ENCODE measurements around the gene BCAS3. TPM values are rescaled to one million over a fixed set of nuclear protein-coding genes. Genes with fewer than 3 reads are reported as not detected.

Gene BCAS3
- total RNA-seq, 1 donor from 2014 or later, result 15.2 TPM

- H3K4me3 ChIP-seq (ENCODE audit: low read depth, low read length), result no peak overlapping the region
- DNase-seq (ENCODE audit: low read depth), result no peak
- TF ChIP-seq, protein P1, sequence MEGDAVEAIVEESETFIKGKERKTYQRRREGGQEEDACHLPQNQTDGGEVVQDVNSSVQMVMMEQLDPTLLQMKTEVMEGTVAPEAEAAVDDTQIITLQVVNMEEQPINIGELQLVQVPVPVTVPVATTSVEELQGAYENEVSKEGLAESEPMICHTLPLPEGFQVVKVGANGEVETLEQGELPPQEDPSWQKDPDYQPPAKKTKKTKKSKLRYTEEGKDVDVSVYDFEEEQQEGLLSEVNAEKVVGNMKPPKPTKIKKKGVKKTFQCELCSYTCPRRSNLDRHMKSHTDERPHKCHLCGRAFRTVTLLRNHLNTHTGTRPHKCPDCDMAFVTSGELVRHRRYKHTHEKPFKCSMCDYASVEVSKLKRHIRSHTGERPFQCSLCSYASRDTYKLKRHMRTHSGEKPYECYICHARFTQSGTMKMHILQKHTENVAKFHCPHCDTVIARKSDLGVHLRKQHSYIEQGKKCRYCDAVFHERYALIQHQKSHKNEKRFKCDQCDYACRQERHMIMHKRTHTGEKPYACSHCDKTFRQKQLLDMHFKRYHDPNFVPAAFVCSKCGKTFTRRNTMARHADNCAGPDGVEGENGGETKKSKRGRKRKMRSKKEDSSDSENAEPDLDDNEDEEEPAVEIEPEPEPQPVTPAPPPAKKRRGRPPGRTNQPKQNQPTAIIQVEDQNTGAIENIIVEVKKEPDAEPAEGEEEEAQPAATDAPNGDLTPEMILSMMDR (conservative IDR thresholded peaks at IDR 0.05; ENCODE audit: low read depth, low read length), result no peak
Observed at GRCh38 chr17:61135782-61136181, 458.1 kb downstream of the BCAS3 start.

DNA sequence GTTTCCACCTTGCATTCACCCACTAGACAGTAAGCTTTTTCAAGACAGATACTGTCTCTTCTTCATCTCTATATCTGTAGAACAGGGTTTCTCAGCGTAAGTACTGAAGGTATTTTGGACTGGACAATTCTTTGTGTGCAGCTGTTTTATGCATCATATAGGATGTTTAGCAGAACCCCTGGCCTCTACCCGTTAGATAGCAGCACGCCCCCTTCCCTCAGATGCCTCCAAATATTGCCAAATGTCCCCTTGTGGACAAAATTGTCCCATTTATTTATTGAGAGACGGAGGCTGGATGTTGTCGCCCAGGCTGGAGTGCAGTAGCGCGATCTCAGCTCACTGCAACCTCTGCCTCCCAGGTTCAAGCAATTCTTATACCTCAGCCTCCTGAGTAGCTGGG lies 458.6 kb downstream of the BCAS3 start:
- TF ChIP-seq, protein P1 (conservative IDR thresholded peaks at IDR 0.05; ENCODE audit: low read depth, low read length), result no peak
- no peak overlapping the region for H3K4me3 ChIP-seq (ENCODE audit: low read depth, low read length)

DNA sequence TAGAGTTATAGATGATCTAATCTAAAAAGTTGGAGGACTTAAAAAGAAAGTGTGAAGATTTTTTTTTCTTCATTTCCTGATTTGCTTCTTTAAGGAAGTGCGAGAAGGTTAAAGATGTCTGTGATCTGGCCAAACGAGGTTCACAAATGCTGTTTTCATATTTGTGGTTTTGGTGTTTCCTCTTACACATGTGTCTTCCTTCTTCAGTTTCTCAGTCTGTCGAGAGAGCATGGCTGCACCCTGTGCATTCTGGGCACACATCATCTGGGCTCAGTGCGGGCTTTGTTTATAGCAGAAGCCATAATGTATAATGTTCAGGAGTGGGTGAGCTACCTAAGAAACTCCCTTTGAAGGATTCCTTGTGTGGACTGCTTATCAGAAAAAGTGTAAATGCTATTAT lies 461.6 kb downstream of the BCAS3 start:
- TF ChIP-seq, protein P1 (conservative IDR thresholded peaks at IDR 0.05; ENCODE audit: low read depth, low read length), result no peak
- no peak for DNase-seq (ENCODE audit: low read depth)
- H3K4me3 ChIP-seq (ENCODE audit: low read depth, low read length), result no peak overlapping the region

More for the DNA sequence above, 458.6 kb downstream of the BCAS3 start:
- no peak for DNase-seq (ENCODE audit: low read depth)

DNA sequence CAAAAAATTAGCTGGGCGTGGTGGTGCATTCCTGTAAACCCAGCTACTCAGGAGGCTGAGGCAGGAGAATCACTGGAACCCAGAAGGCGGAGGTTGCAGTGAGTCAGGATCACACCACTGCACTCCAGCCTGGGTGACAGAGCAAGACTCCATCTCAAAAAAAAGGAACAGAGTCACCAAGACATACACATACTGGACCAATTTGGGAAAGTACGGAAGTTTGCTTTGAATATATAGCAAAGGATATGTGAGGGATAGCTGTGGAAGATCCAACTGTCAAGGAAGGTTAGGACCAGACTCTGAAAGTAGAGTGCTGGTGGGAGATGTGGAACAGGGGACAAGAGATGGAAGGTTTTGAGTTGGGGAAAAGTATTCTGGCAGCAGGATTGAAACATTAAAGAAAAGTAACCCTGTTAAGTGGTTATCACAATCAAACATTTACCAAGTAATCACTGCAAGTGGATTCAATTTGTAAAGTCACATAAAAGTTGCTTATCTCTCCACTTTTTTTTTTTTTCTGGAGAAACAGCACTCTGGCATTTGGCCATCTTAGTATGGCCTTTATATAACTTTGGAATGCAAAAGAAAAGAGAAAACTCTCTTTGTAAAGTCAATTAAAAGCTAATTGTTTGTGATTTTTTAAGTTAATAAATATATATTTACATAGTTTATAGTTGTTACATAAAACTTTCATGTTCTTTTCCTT lies 462.6 kb downstream of the BCAS3 start:
- TF ChIP-seq, protein P1 (conservative IDR thresholded peaks at IDR 0.05; ENCODE audit: low read depth, low read length), result no peak
- H3K4me3 ChIP-seq (ENCODE audit: low read depth, low read length), result no peak overlapping the region
- no peak for DNase-seq (ENCODE audit: low read depth)

- DNase-seq (ENCODE audit: low read depth), result no peak
- no peak overlapping the region for H3K4me3 ChIP-seq (ENCODE audit: low read depth, low read length)
- TF ChIP-seq, protein P1 (conservative IDR thresholded peaks at IDR 0.05; ENCODE audit: low read depth, low read length), result no peak
Observed at GRCh38 chr17:61143026-61143425, 465.4 kb downstream of the BCAS3 start.

GRCh38 chr17:61144137-61144536 lies 466.5 kb downstream of the BCAS3 start:
- DNase-seq (ENCODE audit: low read depth), result no peak
- H3K4me3 ChIP-seq (ENCODE audit: low read depth, low read length), result no peak overlapping the region
- TF ChIP-seq, protein P1 (conservative IDR thresholded peaks at IDR 0.05; ENCODE audit: low read depth, low read length), result no peak
